Measurements from ENCODE around the gene XYLT2. TPM values are rescaled to one million over a fixed set of nuclear protein-coding genes. Genes with fewer than 3 reads are reported as not detected.
"Not testable (repeated sequence)": the region's sequence is repeated elsewhere in the genome, so short reads cannot be mapped to it uniquely, and the experiment has no call there.

XYLT2 gene
- total RNA-seq, 1 donor from 2014 or later = 41.0 TPM

DNA sequence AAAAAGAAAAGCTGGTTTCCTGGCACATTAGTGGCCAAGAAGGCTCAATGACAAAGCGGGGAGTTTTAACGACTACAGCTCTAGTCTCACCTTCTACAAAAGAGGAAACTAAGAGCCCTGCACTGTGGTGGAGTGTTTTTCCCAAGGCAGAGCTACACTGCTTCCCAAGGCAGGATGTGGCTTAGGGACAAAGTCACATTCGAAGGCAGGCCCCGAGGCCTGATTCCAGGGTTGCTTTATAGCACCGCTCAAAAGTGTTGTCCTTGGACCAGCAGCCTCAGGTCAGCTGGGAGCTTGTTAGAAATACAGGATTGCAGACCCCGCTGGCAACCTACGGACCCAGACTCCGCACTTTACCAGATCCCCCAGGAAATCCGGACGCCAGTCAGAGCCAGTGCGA, 47.9 kb upstream of the XYLT2 start:
- H3K4me3 ChIP-seq (ENCODE audit: insufficient read depth, low read depth, low read length) = no peak overlapping the region
- Mint-ChIP-seq H3K9me3 (ENCODE audit: unreplicated experiment) (no peaks in the 10 kb centered on the region), H3K4me1 (ENCODE audit: low read depth, unreplicated experiment) (peaks cover 13% of the 10 kb centered on the region), H3K4me3 (ENCODE audit: unreplicated experiment) (no peak overlapping the region), H3K27ac (ENCODE audit: unreplicated experiment) (no peak overlapping the region), H3K36me3 (ENCODE audit: low read depth, unreplicated experiment) (no peaks in the 10 kb centered on the region), H3K27me3 (ENCODE audit: low read depth, unreplicated experiment) (peaks cover 7% of the 10 kb centered on the region)
- H3K4me2 ChIP-seq (ENCODE audit: low read length) = no peak overlapping the region
- H2AFZ ChIP-seq (ENCODE audit: low read depth, low read length) = no peak overlapping the region
- H3K4me1 ChIP-seq (ENCODE audit: insufficient read depth, low read length) = no peaks in the 10 kb centered on the region
- H3K27ac ChIP-seq (ENCODE audit: low read depth, low read length) = no peak overlapping the region
- FAIRE-seq (no peak), DNase-seq (ENCODE audit: low read depth) (no peak)
- H3K79me2 ChIP-seq (ENCODE audit: insufficient read depth, low read length) = no peaks in the 10 kb centered on the region
- no peak overlapping the region for H3K9ac ChIP-seq (ENCODE audit: low read length)
- TF ChIP-seq, protein P1, sequence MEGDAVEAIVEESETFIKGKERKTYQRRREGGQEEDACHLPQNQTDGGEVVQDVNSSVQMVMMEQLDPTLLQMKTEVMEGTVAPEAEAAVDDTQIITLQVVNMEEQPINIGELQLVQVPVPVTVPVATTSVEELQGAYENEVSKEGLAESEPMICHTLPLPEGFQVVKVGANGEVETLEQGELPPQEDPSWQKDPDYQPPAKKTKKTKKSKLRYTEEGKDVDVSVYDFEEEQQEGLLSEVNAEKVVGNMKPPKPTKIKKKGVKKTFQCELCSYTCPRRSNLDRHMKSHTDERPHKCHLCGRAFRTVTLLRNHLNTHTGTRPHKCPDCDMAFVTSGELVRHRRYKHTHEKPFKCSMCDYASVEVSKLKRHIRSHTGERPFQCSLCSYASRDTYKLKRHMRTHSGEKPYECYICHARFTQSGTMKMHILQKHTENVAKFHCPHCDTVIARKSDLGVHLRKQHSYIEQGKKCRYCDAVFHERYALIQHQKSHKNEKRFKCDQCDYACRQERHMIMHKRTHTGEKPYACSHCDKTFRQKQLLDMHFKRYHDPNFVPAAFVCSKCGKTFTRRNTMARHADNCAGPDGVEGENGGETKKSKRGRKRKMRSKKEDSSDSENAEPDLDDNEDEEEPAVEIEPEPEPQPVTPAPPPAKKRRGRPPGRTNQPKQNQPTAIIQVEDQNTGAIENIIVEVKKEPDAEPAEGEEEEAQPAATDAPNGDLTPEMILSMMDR (IDR thresholded peaks at IDR 0.05; ENCODE audit: insufficient read depth, low read depth, low read length) = no peak
- no peak for TF ChIP-seq EZH2 (IDR thresholded peaks at IDR 0.05; ENCODE audit: insufficient read depth, low read length)
- no peaks in the 10 kb centered on the region for H3K36me3 ChIP-seq (ENCODE audit: insufficient read depth, low read length)
- no peaks in the 10 kb centered on the region for H3K9me3 ChIP-seq (ENCODE audit: insufficient read depth, low read depth, low read length)
- H4K20me1 ChIP-seq (ENCODE audit: insufficient read depth, low read length) = no peaks in the 10 kb centered on the region
- peaks cover 3% of the 10 kb centered on the region for H3K27me3 ChIP-seq (ENCODE audit: insufficient read depth, low read length)

DNA sequence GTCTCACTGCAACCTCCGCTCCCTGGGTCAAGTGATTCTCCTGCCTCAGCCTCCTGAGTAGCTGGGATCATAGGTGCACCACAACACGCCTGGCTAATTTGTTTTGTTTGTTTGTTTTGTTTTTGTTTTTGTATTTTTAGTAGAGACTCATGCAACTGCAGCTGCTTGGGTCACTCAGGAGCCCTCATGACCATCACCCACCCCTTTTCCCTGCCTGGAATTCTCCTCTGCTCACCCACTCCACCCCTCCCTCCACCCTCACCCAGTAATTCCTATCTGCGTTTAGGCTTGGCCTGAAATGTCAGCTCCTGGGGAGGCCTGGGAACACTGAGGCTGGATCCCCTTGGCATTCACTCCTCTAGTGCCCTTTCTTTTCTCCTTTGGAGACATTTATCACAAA, 46.1 kb upstream of the XYLT2 start:
- H3K27ac Mint-ChIP-seq (ENCODE audit: unreplicated experiment) = no peak overlapping the region
- Histone ChIP-seq H3K4me2 (ENCODE audit: low read length) (no peak overlapping the region), H3K36me3 (ENCODE audit: insufficient read depth, low read length) (no peaks in the 10 kb centered on the region), H2AFZ (ENCODE audit: low read depth, low read length) (no peak overlapping the region), H3K27ac (ENCODE audit: low read depth, low read length) (no peak overlapping the region), H3K9ac (ENCODE audit: low read length) (no peak overlapping the region), H3K27me3 (ENCODE audit: insufficient read depth, low read length) (peaks cover 3% of the 10 kb centered on the region), H3K4me3 (ENCODE audit: insufficient read depth, low read depth, low read length) (no peak overlapping the region), H4K20me1 (ENCODE audit: insufficient read depth, low read length) (no peaks in the 10 kb centered on the region), H3K79me2 (ENCODE audit: insufficient read depth, low read length) (no peaks in the 10 kb centered on the region), H3K9me3 (ENCODE audit: insufficient read depth, low read depth, low read length) (no peaks in the 10 kb centered on the region), H3K4me1 (ENCODE audit: insufficient read depth, low read length) (peaks cover 3% of the 10 kb centered on the region)
- H3K4me1 Mint-ChIP-seq (ENCODE audit: low read depth, unreplicated experiment) = peaks cover 17% of the 10 kb centered on the region
- no peaks in the 10 kb centered on the region for H3K9me3 Mint-ChIP-seq (ENCODE audit: unreplicated experiment)
- no peak overlapping the region for H3K4me3 Mint-ChIP-seq (ENCODE audit: unreplicated experiment)
- FAIRE-seq (no peak), DNase-seq (ENCODE audit: low read depth) (no peak)
- no peak for TF ChIP-seq EZH2 (IDR thresholded peaks at IDR 0.05; ENCODE audit: insufficient read depth, low read length)
- TF ChIP-seq, protein P1 (IDR thresholded peaks at IDR 0.05; ENCODE audit: insufficient read depth, low read depth, low read length) = no peak
- no peaks in the 10 kb centered on the region for H3K36me3 Mint-ChIP-seq (ENCODE audit: low read depth, unreplicated experiment)
- peaks cover 7% of the 10 kb centered on the region for H3K27me3 Mint-ChIP-seq (ENCODE audit: low read depth, unreplicated experiment)

DNA sequence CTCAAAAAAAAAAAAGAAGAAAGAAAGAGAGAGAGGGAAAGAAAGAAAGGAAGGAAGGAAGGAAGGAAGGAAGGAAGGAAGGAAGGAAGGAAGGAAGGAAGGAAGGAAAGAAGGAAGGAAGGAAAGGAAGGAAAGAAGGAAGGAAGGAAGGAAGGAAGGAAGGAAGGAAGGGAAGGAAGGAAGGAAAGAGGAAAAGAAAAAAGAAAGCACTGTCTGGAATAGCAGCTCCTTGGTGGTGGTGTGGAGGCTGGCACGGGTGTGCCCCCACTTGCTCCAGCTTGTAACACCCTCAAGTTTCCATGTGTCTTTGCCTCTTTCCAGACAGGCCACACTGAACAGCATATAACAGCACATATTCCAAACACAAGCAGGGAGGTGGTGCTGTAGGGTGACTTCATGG, 45.1 kb upstream of the XYLT2 start:
- not testable (repeated sequence) for H2AFZ ChIP-seq (ENCODE audit: low read depth, low read length); H3K4me3 ChIP-seq (ENCODE audit: insufficient read depth, low read depth, low read length); H3K36me3 Mint-ChIP-seq (ENCODE audit: low read depth, unreplicated experiment); H3K27ac ChIP-seq (ENCODE audit: low read depth, low read length); H3K27ac Mint-ChIP-seq (ENCODE audit: unreplicated experiment); H3K9ac ChIP-seq (ENCODE audit: low read length); H3K27me3 ChIP-seq (ENCODE audit: insufficient read depth, low read length); DNase-seq (ENCODE audit: low read depth); FAIRE-seq; H3K4me2 ChIP-seq (ENCODE audit: low read length); H3K9me3 Mint-ChIP-seq (ENCODE audit: unreplicated experiment); H3K9me3 ChIP-seq (ENCODE audit: insufficient read depth, low read depth, low read length); H4K20me1 ChIP-seq (ENCODE audit: insufficient read depth, low read length); H3K79me2 ChIP-seq (ENCODE audit: insufficient read depth, low read length); H3K36me3 ChIP-seq (ENCODE audit: insufficient read depth, low read length); H3K27me3 Mint-ChIP-seq (ENCODE audit: low read depth, unreplicated experiment)
- H3K4me1 ChIP-seq (ENCODE audit: insufficient read depth, low read length) = peaks cover 12% of the 10 kb centered on the region
- peak overlapping the region; percentile 27 for H3K4me3 Mint-ChIP-seq (ENCODE audit: unreplicated experiment)
- peaks cover 22% of the 10 kb centered on the region for H3K4me1 Mint-ChIP-seq (ENCODE audit: low read depth, unreplicated experiment)

Data from astrocyte (in vitro differentiated cells and primary cell).